A549 (cell line): ENCODE measurements around the gene NEUROG2.

Experiments
- CBX8 ChIP-seq: fragments of 200-600 bp; sonication (generic); IDR thresholded peaks from 2 replicates; pipeline ENCODE4 v1.6.1; 2016
- CTCF ChIP-seq: fragments of >200 bp; sonication (Bioruptor Twin); formaldehyde crosslinking; IDR thresholded peaks from 3 replicates; pipeline ENCODE4 v1.5.1; 2016
- EHMT2 ChIP-seq: fragments of 200-600 bp; sonication (generic); IDR thresholded peaks from 2 replicates; pipeline ENCODE4 v1.6.1; 2016; ENCODE audit warnings: antibody characterized with exemption, low read depth, mild to moderate bottlenecking, moderate library complexity
- ELK1 ChIP-seq: fragments of 150-350 bp; IDR thresholded peaks from 2 replicates; pipeline ENCODE4 v1.6.1; 2014; ENCODE audit warnings: low read depth, mild to moderate bottlenecking, low read length
- MAX ChIP-seq: IDR thresholded peaks from 2 replicates; pipeline ENCODE4 v1.6.1; 2012
- NR3C1 ChIP-seq: fragments of >200 bp; sonication (Bioruptor Twin); formaldehyde crosslinking; IDR thresholded peaks from 3 replicates; pipeline ENCODE4 v1.6.1; 2017
- POLR2A ChIP-seq: IDR thresholded peaks from 2 replicates; pipeline ENCODE4 v1.6.1; 2012; ENCODE audit warnings: mild to moderate bottlenecking, low read length
- RAD21 ChIP-seq, 2 experiments: fragments of >200 bp in 1 of 2; sonication (Bioruptor Twin) in 1 of 2; formaldehyde crosslinking in 1 of 2; IDR thresholded peaks in 1 of 2; conservative IDR thresholded peaks in 1 of 2; 2 replicates in 1 of 2; 3 replicates in 1 of 2; pipeline ENCODE4 v1.6.1; 2012 to 2018; ENCODE audit warnings: inconsistent platforms in 1 of 2
- RCOR1 ChIP-seq: fragments of 150-350 bp; IDR thresholded peaks from 2 replicates; pipeline ENCODE4 v1.6.1; 2014; ENCODE audit warnings: antibody characterized with exemption, low read length, low read depth
- TFCP2L1 ChIP-seq: fragments of 250-450 bp; sonication (Bioruptor Pico); IDR thresholded peaks from 2 replicates; pipeline ENCODE4 v1.5.0; 2021; ENCODE audit warnings: mild to moderate bottlenecking
- USF2 ChIP-seq: fragments of 450-650 bp; IDR thresholded peaks from 2 replicates; pipeline ENCODE4 v1.6.1; 2014; ENCODE audit warnings: antibody characterized with exemption
- ZFP36 ChIP-seq: fragments of 450-650 bp; IDR thresholded peaks from 2 replicates; pipeline ENCODE4 v1.6.1; 2014; ENCODE audit warnings: borderline replicate concordance; ENCODE audit not compliant: partially characterized antibody

GRCh38 chr4:112560084-112560483, 44.1 kb upstream of the NEUROG2 start:
- TF ChIP-seq RAD21 (conservative IDR thresholded peaks at IDR 0.05 in 1 of 2, IDR thresholded peaks at IDR 0.05 in 1 of 2) (no peak), TFCP2L1 (CRISPR knock-in tag) (no peak), POLR2A (no peak), ZFP36 (no peak), USF2 (no peak), CTCF (no peak), EHMT2 (no peak), CBX8 (no peak), NR3C1 (no peak), MAX (no peak), ELK1 (no peak), RCOR1 (no peak)
